HEK293 (cell line): ENCODE measurements around the gene DSC2.

Experiments
- CTCF ChIA-PET: fragments of 350-600 bp; formaldehyde crosslinking; extraction: SDS; loops from one replicate; lab custom pipeline; 2021; ENCODE audit warnings: antibody characterized with exemption; lab: Yijun Ruan, JAX
- POLR2A ChIA-PET: fragments of 300-600 bp; formaldehyde crosslinking; extraction: SDS; loops from one replicate; lab custom pipeline; 2020; ENCODE audit warnings: antibody characterized with exemption, inconsistent platforms; lab: Yijun Ruan, JAX
- H3K27ac ChIP-seq: fragments of 200-500 bp; sonication (Bioruptor generic); 2 replicates; pipeline ENCODE4 v1.5.1; 2014; ENCODE audit warnings: low read depth, low read length, control low read depth, inconsistent platforms; ENCODE audit errors: extremely low read depth
- H3K36me3 ChIP-seq, 2 experiments: fragments of 200-500 bp in 1 of 2; sonication (Bioruptor generic) in 1 of 2; 1 replicate in 1 of 2; 2 replicates in 1 of 2; pipeline ENCODE4 v1.5.1; 2014 to 2017; ENCODE audit warnings: inconsistent platforms in 2 of 2, low read length in 2 of 2; ENCODE audit not compliant: control insufficient read depth in 2 of 2, insufficient read depth in 1 of 2
- H3K4me1 ChIP-seq: fragments of 200-500 bp; sonication (Bioruptor generic); 2 replicates; pipeline ENCODE4 v1.5.1; 2014; ENCODE audit warnings: mild to moderate bottlenecking, low read length, inconsistent platforms; ENCODE audit not compliant: control insufficient read depth, insufficient read depth
- H3K4me3 ChIP-seq: 2 replicates; pipeline ENCODE4 v1.5.1; 2011; ENCODE audit warnings: low read depth, mild to moderate bottlenecking, control low read depth, low read length, moderate library complexity
- H3K9me3 ChIP-seq: fragments of 200-500 bp; sonication (Bioruptor generic); 2 replicates; pipeline ENCODE4 v1.5.1; 2014; ENCODE audit warnings: low read depth, low read length, inconsistent platforms; ENCODE audit not compliant: control insufficient read depth, insufficient read depth
- KLF8 ChIP-seq: fragments of 450-650 bp; formaldehyde crosslinking; IDR thresholded peaks from 2 replicates; pipeline ENCODE4 v1.5.1; 2016; ENCODE audit warnings: missing biosample characterization, missing genetic modification characterization
- OSR2 ChIP-seq: fragments of 450-650 bp; formaldehyde crosslinking; IDR thresholded peaks from 2 replicates; pipeline ENCODE4 v1.5.1; 2016; ENCODE audit warnings: missing biosample characterization, missing genetic modification characterization
- TCF7L2 ChIP-seq: IDR thresholded peaks from 2 replicates; pipeline ENCODE4 v1.6.1; 2011; ENCODE audit warnings: low read depth, mild to moderate bottlenecking, inconsistent platforms, low read length, moderate library complexity, borderline replicate concordance
- TRIM28 ChIP-seq: IDR thresholded peaks from 2 replicates; pipeline ENCODE4 v1.6.1; 2011; ENCODE audit warnings: low read length, control low read depth, borderline replicate concordance
- ZBTB1 ChIP-seq: fragments of 450-650 bp; formaldehyde crosslinking; IDR thresholded peaks from 2 replicates; pipeline ENCODE4 v1.5.1; 2016; ENCODE audit warnings: missing biosample characterization, missing genetic modification characterization
- ZBTB21 ChIP-seq: fragments of 450-650 bp; formaldehyde crosslinking; IDR thresholded peaks from 2 replicates; pipeline ENCODE4 v1.5.1; 2017; ENCODE audit warnings: missing biosample characterization, missing genetic modification characterization
- ZBTB7A ChIP-seq: fragments of 450-650 bp; formaldehyde crosslinking; IDR thresholded peaks from 2 replicates; pipeline ENCODE4 v1.5.1; 2016; ENCODE audit warnings: low read depth, missing biosample characterization, missing genetic modification characterization
- ZNF23 ChIP-seq: fragments of 450-650 bp; formaldehyde crosslinking; IDR thresholded peaks from 2 replicates; pipeline ENCODE4 v1.5.1; 2016; ENCODE audit warnings: missing biosample characterization, missing genetic modification characterization, borderline replicate concordance
- ZNF37A ChIP-seq: fragments of 450-650 bp; IDR thresholded peaks from 2 replicates; pipeline ENCODE4 v1.5.1; 2018; ENCODE audit warnings: missing biosample characterization, missing genetic modification characterization
- ZNF398 ChIP-seq: fragments of 450-650 bp; formaldehyde crosslinking; IDR thresholded peaks from 2 replicates; pipeline ENCODE4 v1.5.1; 2017; ENCODE audit warnings: missing biosample characterization, missing genetic modification characterization
- ZNF433 ChIP-seq: fragments of 450-650 bp; formaldehyde crosslinking; IDR thresholded peaks from 2 replicates; pipeline ENCODE4 v1.5.1; 2016; ENCODE audit warnings: missing biosample characterization, missing genetic modification characterization, low read depth
- ZNF600 ChIP-seq: fragments of 450-650 bp; formaldehyde crosslinking; IDR thresholded peaks from 2 replicates; pipeline ENCODE4 v1.5.1; 2016; ENCODE audit warnings: missing biosample characterization, missing genetic modification characterization
- ZNF629 ChIP-seq: fragments of 450-650 bp; formaldehyde crosslinking; IDR thresholded peaks from 2 replicates; pipeline ENCODE4 v1.5.1; 2017; ENCODE audit warnings: missing biosample characterization, missing genetic modification characterization
- ZNF747 ChIP-seq: fragments of 450-650 bp; formaldehyde crosslinking; IDR thresholded peaks from 2 replicates; pipeline ENCODE4 v1.5.1; 2016; ENCODE audit warnings: missing biosample characterization, missing genetic modification characterization
- ZNF76 ChIP-seq: fragments of 450-650 bp; formaldehyde crosslinking; IDR thresholded peaks from 2 replicates; pipeline ENCODE4; 2016; ENCODE audit warnings: low read depth, missing biosample characterization, missing genetic modification characterization, borderline replicate concordance
- ZNF768 ChIP-seq: fragments of 450-650 bp; formaldehyde crosslinking; IDR thresholded peaks from 2 replicates; pipeline ENCODE4 v1.5.1; 2018; ENCODE audit warnings: missing biosample characterization, mild to moderate bottlenecking, missing genetic modification characterization
- ZNF785 ChIP-seq: fragments of 450-650 bp; formaldehyde crosslinking; IDR thresholded peaks from 2 replicates; pipeline ENCODE4 v1.5.1; 2016; ENCODE audit warnings: missing biosample characterization, missing genetic modification characterization
- ZNF792 ChIP-seq: fragments of 450-650 bp; formaldehyde crosslinking; IDR thresholded peaks from 2 replicates; pipeline ENCODE4 v1.5.1; 2016; ENCODE audit warnings: missing biosample characterization, missing genetic modification characterization
- ZNF837 ChIP-seq: fragments of 450-650 bp; formaldehyde crosslinking; IDR thresholded peaks from 2 replicates; pipeline ENCODE4 v1.5.1; 2016; ENCODE audit warnings: missing biosample characterization, missing genetic modification characterization
- ZSCAN5A ChIP-seq: fragments of 450-650 bp; formaldehyde crosslinking; IDR thresholded peaks from 2 replicates; pipeline ENCODE4 v1.5.1; 2016; ENCODE audit warnings: missing biosample characterization, missing genetic modification characterization
- TF ChIP-seq, protein P1 (sequence below): fragments of 450-650 bp; formaldehyde crosslinking; IDR thresholded peaks from 2 replicates; pipeline ENCODE4 v1.5.1; 2016; ENCODE audit warnings: missing biosample characterization, missing genetic modification characterization
- TF ChIP-seq, protein P2 (sequence below): fragments of 450-650 bp; formaldehyde crosslinking; IDR thresholded peaks from 2 replicates; pipeline ENCODE4 v1.5.1; 2016; ENCODE audit warnings: missing biosample characterization, missing genetic modification characterization

Gene DSC2

DNA sequence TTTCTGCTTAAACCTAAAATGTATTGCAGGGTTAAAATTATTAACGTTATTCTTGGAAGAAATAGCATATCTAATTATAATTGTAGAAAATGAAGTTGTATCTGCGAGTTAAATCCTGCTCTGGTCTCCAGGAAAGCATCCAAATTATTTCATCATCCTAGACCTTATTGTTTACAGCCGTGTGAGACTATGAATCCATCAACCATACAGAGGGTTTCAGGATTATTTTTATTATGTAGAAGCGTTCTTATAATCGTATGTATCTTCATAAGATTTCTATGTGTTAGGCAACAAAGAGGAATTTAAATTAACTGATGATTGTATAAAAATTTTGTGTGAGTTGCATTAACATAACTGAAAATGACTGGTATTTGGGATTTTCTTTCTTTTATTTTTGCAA, 45.2 kb downstream of the DSC2 start:
- H3K9me3 ChIP-seq, result no peaks in the 10 kb centered on the region
- H3K36me3 ChIP-seq, result no peaks in the 10 kb centered on the region
- H3K27ac ChIP-seq, result no peak overlapping the region
- CTCF ChIA-PET, result no interaction called here
- no peaks in the 10 kb centered on the region for H3K4me1 ChIP-seq
- TF ChIP-seq ZBTB1 (no peak), KLF8 (tag by site-specific recombination) (no peak)
- TF ChIP-seq, all 188 proteins: peak for 0
- no peak overlapping the region for H3K4me3 ChIP-seq
- POLR2A ChIA-PET, result no interaction called here

- TF ChIP-seq ZNF768 (tag by site-specific recombination) (no peak), ZNF433 (tag by site-specific recombination) (no peak), ZBTB21 (tag by site-specific recombination) (no peak), ZNF23 (no peak), ZNF629 (tag by site-specific recombination) (no peak), ZNF747 (no peak), ZNF600 (tag by site-specific recombination) (no peak), ZNF785 (tag by site-specific recombination) (no peak), ZNF398 (tag by site-specific recombination) (no peak), ZNF76 (no peak), ZSCAN5A (tag by site-specific recombination) (no peak), TRIM28 (no peak), ZBTB7A (tag by site-specific recombination) (no peak), ZNF837 (tag by site-specific recombination) (no peak), TCF7L2 (no peak), OSR2 (tag by site-specific recombination) (no peak), ZNF792 (tag by site-specific recombination) (no peak), ZNF37A (tag by site-specific recombination) (no peak)
- TF ChIP-seq, protein P1, sequence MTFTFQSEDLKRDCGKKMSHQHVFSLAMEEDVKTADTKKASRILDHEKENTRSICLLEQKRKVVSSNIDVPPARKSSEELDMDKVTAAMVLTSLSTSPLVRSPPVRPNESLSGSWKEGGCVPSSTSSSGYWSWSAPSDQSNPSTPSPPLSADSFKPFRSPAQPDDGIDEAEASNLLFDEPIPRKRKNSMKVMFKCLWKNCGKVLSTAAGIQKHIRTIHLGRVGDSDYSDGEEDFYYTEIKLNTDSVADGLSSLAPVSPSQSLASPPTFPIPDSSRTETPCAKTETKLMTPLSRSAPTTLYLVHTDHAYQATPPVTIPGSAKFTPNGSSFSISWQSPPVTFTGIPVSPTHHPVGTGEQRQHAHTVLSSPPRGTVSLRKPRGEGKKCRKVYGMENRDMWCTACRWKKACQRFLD (tag by site-specific recombination), result no peak
- TF ChIP-seq, protein P2, sequence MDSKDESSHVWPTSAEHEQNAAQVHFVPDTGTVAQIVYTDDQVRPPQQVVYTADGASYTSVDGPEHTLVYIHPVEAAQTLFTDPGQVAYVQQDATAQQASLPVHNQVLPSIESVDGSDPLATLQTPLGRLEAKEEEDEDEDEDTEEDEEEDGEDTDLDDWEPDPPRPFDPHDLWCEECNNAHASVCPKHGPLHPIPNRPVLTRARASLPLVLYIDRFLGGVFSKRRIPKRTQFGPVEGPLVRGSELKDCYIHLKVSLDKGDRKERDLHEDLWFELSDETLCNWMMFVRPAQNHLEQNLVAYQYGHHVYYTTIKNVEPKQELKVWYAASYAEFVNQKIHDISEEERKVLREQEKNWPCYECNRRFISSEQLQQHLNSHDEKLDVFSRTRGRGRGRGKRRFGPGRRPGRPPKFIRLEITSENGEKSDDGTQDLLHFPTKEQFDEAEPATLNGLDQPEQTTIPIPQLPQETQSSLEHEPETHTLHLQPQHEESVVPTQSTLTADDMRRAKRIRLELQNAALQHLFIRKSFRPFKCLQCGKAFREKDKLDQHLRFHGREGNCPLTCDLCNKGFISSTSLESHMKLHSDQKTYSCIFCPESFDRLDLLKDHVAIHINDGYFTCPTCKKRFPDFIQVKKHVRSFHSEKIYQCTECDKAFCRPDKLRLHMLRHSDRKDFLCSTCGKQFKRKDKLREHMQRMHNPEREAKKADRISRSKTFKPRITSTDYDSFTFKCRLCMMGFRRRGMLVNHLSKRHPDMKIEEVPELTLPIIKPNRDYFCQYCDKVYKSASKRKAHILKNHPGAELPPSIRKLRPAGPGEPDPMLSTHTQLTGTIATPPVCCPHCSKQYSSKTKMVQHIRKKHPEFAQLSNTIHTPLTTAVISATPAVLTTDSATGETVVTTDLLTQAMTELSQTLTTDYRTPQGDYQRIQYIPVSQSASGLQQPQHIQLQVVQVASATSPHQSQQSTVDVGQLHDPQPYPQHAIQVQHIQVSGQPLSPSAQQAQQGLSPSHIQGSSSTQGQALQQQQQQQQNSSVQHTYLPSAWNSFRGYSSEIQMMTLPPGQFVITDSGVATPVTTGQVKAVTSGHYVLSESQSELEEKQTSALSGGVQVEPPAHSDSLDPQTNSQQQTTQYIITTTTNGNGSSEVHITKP (tag by site-specific recombination), result no peak
- Histone ChIP-seq H3K4me1 (no peaks in the 10 kb centered on the region), H3K36me3 (no peaks in the 10 kb centered on the region), H3K9me3 (no peaks in the 10 kb centered on the region), H3K4me3 (no peak overlapping the region), H3K27ac (no peak overlapping the region)
- ChIA-PET POLR2A (no interaction called here), CTCF (no interaction called here)
Measured at GRCh38 chr18:31056296-31056695, 45.9 kb downstream of the DSC2 start.
